Measurements from ENCODE around the gene SENP2. TPM values are rescaled to one million over a fixed set of nuclear protein-coding genes. Genes with fewer than 3 reads are reported as not detected.
"Not testable (repeated sequence)": the region's sequence is repeated elsewhere in the genome, so short reads cannot be mapped to it uniquely, and the experiment has no call there.

The SENP2 gene
- polyA plus RNA-seq, 3 donors from 2014 or later: 11.8 to 15.0 (median 13.1) TPM

DNA sequence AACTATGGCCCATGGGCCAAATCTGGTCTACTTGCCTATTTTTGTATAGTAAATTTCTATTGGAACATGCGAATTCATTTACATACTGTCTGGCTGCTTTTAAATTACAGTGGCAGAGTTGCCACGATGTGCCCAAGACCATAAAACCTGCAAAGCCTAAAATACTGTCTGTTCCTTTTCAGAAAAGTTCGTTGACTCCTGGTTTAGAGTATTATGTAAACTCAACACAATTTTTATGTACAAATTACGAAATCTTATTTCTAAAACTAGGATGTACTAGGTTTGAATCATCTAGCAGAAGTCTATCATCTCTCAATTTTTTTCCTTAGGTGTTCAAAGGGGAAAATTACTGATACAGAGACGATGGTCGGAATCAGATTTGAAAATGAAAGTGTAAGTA is 26.9 kb downstream of the SENP2 start:
- Mint-ChIP-seq H3K9me3 (no peaks in the 10 kb centered on the region), H3K4me1 (peaks cover 11 to 12% of the 10 kb centered on the region in 2 donors), H3K36me3 (peaks cover 23 to 52% (median 43%) of the 10 kb centered on the region in 3 donors), H3K4me3 (peak overlapping the region in 4 of 5 donors; percentile 21 to 50 (median 30)), H3K27me3 (ENCODE audit: low read depth in 3 of 3) (no peaks in the 10 kb centered on the region), H3K27ac (peak overlapping the region in 5 of 6 donors; percentile 34 to 63 (median 49))
- DNase-seq: no peak

DNA sequence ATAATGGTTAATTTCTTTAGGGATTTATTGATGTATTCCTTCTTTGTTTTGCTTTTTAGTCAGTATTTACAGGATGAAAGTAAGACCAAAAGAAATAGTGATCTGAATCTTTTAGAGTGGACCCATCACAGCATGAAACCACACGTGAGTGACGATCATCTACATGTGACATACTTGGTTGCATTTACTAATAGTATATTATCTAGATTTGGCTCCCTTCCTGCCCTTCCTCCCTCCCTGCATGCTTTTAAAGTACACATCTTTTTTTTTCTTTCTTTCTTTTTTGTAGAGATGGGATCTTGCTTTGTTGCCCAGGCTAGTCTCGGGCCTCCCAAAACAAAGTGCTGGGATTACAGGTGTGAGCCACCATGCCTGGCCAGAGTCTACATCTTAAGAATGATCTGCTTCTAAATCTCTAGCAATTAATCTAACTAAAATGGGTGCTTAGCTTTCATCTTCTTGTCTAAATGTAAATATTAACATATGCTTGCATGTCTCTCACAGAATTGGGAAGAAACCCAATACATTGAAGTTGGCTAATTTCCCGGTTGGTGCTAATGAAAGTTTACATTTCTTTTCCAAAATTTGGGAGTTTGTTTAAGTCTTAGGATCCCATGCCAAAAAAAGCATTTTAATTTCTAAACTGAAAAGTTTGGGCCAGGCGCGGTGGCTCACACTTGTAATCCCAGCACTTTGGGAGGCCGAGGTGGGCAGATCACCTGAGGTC is 38.0 kb downstream of the SENP2 start:
- no peaks in the 10 kb centered on the region for H3K9me3 Mint-ChIP-seq
- peak overlapping the region in 1 of 6 donors; percentile 50 for H3K27ac Mint-ChIP-seq
- peaks cover 12 to 33% (median 13%) of the 10 kb centered on the region in 3 donors for H3K36me3 Mint-ChIP-seq
- no peak for DNase-seq
- no peaks in the 10 kb centered on the region for H3K4me1 Mint-ChIP-seq
- H3K4me3 Mint-ChIP-seq: no peak overlapping the region
- H3K27me3 Mint-ChIP-seq (ENCODE audit: low read depth in 3 of 3): peaks cover 0 to 2% (median 0%) of the 10 kb centered on the region in 3 donors

DNA sequence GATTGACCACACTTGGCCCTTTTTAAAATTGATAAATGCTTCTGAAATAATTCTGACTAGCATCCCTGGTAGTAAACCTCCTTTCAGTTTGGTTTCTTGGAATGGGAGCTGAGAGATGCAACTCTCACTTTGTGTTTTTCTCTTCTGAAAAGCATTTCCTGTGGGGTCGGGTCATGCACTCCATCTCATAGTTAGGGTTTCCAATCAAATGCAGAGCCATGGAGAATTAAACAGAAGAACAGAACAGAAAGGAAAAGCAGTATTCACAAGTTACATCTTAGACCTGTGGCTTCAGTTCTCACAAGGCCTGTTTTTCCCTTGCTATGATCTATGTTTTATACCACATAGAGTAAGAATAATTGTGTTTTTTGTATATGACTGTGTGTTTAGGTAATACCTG is 39.7 kb downstream of the SENP2 start:
- Mint-ChIP-seq H3K4me1 (no peaks in the 10 kb centered on the region), H3K27ac (no peak overlapping the region)

DNA sequence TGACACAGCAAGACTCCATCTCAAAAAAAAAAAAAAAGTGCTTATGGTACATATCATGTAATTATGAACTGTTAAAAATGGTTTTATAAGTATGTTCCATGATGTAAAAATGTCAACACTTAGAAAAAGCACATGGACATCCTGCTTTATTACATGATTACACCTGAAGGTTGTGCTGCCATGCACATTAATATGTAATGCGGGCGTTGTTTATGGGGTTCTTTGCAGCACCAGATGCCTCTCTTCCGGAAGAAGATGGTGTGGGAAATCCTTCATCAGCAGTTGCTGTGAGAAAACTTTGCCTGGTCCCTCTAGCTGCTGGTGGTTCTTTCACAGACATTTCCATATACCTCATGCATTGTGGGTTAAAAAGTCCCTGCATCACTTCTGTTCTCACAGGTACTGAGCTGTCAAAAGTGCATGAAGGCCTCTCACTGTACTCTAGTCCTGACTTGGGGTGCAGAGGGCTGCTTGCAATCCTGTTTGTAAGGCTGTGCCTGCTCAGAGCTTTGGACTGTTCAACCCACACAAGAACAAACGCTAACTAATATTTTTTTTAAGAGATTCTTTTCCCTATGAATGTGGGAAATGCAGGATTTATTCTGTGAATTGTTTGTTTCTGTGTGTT is 43.6 kb downstream of the SENP2 start:
- Mint-ChIP-seq H3K4me1 (no peaks in the 10 kb centered on the region), H3K9me3 (no peaks in the 10 kb centered on the region)

More for the DNA sequence above, 39.7 kb downstream of the SENP2 start:
- no peak overlapping the region for H3K4me3 Mint-ChIP-seq
- H3K27me3 Mint-ChIP-seq (ENCODE audit: low read depth in 3 of 3): peaks cover 0 to 4% (median 2%) of the 10 kb centered on the region in 3 donors
- H3K9me3 Mint-ChIP-seq: no peaks in the 10 kb centered on the region
- no peak for DNase-seq
- H3K36me3 Mint-ChIP-seq: peaks cover 9 to 42% (median 10%) of the 10 kb centered on the region in 3 donors

DNA sequence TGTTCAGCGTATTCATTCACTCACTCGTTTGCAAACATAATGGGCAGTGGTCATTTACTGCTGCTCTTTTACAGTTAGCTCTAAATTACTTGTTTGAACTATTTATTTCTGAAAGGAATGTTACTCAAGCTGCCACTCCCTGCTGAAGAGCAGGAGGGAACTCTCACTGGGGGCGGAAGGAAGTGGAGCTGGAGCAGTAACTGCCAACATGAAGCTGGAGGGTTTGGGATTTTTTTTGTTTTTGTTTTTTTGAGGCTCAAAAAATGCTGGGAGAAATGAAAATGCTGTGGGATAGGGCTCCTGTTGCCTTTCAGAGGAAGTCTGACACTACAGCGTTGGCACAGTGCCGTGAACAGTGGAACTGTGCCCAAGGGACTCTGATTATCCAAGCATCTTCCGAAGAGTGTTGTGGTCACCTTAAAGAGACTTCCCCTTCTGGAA is 44.1 kb downstream of the SENP2 start:
- H3K27me3 Mint-ChIP-seq (ENCODE audit: low read depth in 3 of 3): peaks cover 1 to 4% (median 2%) of the 10 kb centered on the region in 3 donors
- no peaks in the 10 kb centered on the region for H3K9me3 Mint-ChIP-seq
- no peak for DNase-seq
- peaks cover 0 to 33% (median 3%) of the 10 kb centered on the region in 3 donors for H3K36me3 Mint-ChIP-seq
- H3K4me3 Mint-ChIP-seq: no peak overlapping the region
- peak overlapping the region in 1 of 6 donors; percentile 9 for H3K27ac Mint-ChIP-seq
- H3K4me1 Mint-ChIP-seq: no peaks in the 10 kb centered on the region

More for the DNA sequence above, 43.6 kb downstream of the SENP2 start:
- DNase-seq: no peak
- Mint-ChIP-seq H3K27ac (peak overlapping the region in 1 of 6 donors; percentile 40), H3K36me3 (peaks cover 0 to 33% (median 3%) of the 10 kb centered on the region in 3 donors), H3K4me3 (no peak overlapping the region), H3K27me3 (ENCODE audit: low read depth in 3 of 3) (peaks cover 1 to 4% (median 2%) of the 10 kb centered on the region in 3 donors)

DNA sequence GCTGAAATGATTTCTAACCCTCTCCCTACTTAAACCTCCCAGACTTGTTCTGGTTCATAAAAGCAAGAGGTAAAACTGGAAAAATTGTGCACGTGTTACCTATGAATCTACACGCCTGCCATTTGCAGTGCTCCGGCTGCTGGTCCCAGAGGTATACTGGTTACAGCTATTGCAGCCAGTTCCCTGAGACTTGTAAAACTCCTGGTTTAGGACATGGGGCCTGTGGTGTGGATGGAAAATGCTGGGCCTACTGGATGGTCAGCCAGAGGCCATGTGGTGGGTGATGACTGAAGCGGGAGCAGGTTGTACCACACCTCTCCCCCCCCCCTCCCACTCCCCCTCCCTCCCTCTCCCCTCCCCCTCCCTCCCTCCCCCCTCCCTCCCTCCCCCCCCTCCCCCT is 45.0 kb downstream of the SENP2 start:
- Mint-ChIP-seq H3K36me3 (peaks cover 0 to 29% (median 3%) of the 10 kb centered on the region in 3 donors), H3K9me3 (no peaks in the 10 kb centered on the region), H3K4me3 (no peak overlapping the region), H3K4me1 (no peaks in the 10 kb centered on the region), H3K27ac (peak overlapping the region in 2 of 6 donors; percentile 2 to 22), H3K27me3 (ENCODE audit: low read depth in 3 of 3) (peaks cover 1 to 4% (median 2%) of the 10 kb centered on the region in 3 donors)
- no peak for DNase-seq

DNA sequence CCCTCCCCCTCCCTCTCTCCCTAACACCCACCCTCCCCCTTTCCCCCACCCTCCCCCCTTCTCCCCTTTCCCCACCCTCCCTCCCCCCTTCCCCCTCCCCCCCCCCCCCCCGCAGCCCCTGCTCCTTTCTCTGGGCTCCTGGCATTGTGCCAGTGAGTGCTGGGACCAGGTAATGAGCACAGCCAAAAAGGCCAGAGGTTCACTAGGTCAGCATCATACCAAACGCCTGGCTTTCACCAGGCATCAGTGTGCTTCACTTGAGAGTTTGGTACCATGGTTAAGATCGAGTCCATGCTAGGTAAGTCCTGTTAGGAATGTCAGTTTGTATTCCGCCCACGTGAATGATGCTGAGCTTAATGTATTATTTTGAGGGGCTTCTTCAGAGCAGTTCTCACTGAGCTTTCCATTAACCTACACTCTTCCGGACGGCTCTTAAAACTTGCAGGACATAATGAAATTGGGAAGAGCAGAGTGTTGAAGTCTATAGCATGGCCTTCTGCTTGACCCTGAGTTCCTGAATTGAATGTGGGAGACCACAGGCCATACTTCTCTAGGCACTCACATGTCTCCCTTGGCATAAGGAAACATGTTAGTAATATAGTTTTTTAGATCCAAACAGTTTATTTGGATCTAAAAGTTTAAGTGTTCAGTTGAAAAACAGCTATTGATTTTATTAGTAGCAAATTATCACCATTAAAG is 45.6 kb downstream of the SENP2 start:
- Mint-ChIP-seq H3K4me1 (no peaks in the 10 kb centered on the region), H3K27me3 (ENCODE audit: low read depth in 3 of 3) (peaks cover 1 to 4% (median 3%) of the 10 kb centered on the region in 3 donors), H3K27ac (no peak overlapping the region), H3K9me3 (no peaks in the 10 kb centered on the region), H3K4me3 (no peak overlapping the region), H3K36me3 (peaks cover 0 to 27% (median 3%) of the 10 kb centered on the region in 3 donors)
- DNase-seq: no peak

DNA sequence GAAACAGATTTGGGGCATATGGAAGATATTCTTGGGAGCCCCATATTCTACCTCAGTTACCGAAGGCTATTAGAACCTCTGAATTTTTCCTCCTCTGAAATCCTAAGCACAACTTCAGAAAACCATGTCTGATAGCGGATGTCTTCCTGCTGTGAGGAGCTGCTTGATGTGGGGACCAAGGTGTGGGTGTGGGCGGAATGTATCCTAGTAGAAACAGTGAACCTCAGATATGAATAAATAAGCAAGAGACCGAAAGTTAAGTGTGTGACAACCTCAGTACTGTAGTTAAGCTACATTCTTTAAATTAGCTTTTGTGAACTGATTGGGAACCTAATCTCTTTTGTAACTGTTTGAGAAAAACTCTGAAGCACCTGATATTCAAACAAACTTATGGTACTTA is 46.9 kb downstream of the SENP2 start:
- Mint-ChIP-seq H3K9me3 (no peaks in the 10 kb centered on the region), H3K4me1 (no peaks in the 10 kb centered on the region), H3K27me3 (ENCODE audit: low read depth in 3 of 3) (peaks cover 1 to 6% (median 5%) of the 10 kb centered on the region in 3 donors), H3K27ac (peak overlapping the region in 1 of 6 donors; percentile 31), H3K36me3 (peaks cover 0 to 22% (median 0%) of the 10 kb centered on the region in 3 donors), H3K4me3 (no peak overlapping the region)
- no peak for DNase-seq

DNA sequence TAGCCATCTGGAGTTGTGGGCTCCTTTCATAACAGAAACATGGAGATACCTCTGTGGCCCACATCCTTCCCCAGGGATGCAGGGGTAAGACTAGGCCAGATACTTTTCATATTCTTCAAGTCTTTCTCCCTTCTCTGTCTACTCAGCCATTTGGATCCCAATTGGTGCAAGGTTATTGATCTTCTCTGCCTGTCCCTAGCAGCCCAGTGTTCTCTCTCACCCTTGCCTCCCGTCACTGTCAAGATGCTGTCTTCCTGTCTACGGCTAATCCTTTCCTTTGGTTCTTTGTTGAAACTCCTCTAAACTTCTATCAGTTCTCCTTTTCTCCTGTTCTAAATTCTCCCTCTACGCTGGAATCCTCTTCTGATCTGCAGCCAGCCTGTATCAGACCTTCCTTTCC is 51.3 kb downstream of the SENP2 start:
- Mint-ChIP-seq H3K4me3 (no peak overlapping the region), H3K9me3 (no peaks in the 10 kb centered on the region), H3K27ac (no peak overlapping the region), H3K27me3 (ENCODE audit: low read depth in 3 of 3) (peaks cover 0 to 10% (median 1%) of the 10 kb centered on the region in 3 donors), H3K4me1 (no peaks in the 10 kb centered on the region), H3K36me3 (no peaks in the 10 kb centered on the region)
- DNase-seq: no peak

DNA sequence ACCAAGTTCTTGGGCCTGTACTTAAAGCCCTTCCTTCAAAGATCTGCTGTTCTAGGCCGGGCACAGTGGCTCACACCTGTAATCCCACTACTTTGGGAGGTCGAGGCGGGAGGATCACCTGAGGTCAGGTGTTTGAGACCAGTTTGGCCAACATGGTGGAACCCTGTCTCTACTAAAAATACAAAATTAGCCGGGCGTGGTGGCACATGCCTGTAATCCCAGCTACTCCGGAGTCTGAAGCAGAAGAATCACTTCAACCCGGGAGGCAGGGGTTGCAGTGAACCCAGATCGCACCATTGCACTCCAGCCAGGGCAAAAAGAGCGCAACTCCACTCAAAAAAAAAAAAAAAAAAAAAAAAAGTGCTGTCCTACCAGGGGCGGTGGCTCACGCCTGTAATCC is 52.6 kb downstream of the SENP2 start:
- peaks cover 0 to 10% (median 1%) of the 10 kb centered on the region in 3 donors for H3K27me3 Mint-ChIP-seq (ENCODE audit: low read depth in 3 of 3)
- H3K9me3 Mint-ChIP-seq, H3K4me1 Mint-ChIP-seq, H3K27ac Mint-ChIP-seq, DNase-seq, H3K4me3 Mint-ChIP-seq, H3K36me3 Mint-ChIP-seq: not testable (repeated sequence)

DNA sequence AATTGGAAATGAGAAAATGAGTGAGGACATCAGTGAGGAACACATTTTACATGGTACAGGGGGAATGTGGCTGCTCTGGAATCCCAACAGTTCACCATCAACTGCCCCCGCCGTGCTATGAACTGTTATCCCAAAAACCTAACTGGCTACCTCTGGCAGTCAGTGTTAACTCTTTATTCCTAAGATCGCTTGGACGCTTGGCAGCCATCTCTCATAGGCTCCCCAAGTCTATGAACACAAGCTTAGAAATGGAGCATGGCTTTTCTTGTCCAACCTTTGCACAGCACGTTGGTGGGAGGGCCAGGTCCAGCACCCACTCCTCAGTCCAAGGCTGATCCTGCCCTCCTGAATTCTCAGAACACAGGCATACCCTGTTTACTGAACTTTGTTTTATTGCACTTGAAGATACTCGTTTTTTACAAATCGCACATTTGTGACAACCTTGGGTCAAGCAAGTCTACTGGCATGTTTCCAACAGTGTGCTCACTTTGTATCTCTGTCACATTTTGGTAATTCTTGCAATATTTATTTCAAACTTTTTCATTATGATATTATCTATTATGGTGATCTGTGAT is 53.6 kb downstream of the SENP2 start:
- no peaks in the 10 kb centered on the region for H3K36me3 Mint-ChIP-seq
- H3K27me3 Mint-ChIP-seq (ENCODE audit: low read depth in 3 of 3): peaks cover 0 to 10% (median 1%) of the 10 kb centered on the region in 3 donors
- H3K27ac Mint-ChIP-seq: no peak overlapping the region
- DNase-seq: no peak
- no peaks in the 10 kb centered on the region for H3K9me3 Mint-ChIP-seq
- no peak overlapping the region for H3K4me3 Mint-ChIP-seq
- no peaks in the 10 kb centered on the region for H3K4me1 Mint-ChIP-seq

DNA sequence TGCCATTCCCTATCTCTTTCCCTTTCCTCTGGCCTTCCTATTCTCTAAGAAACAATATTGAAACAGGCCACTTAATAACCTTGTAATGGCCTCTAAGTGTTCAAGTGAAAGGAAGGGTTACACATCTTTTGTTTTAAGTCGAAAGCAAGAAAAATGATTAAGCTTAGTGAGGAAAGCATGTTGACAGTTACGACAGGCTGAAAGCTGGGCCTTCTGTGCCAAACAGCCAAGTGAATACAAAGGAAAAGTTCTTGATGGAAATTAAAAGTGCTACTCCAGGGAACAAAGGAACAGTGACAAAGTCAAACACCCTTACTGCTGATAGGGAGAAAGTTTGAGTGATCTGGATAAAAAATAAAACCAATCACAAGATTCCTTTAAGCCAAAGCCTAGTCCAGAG is 54.2 kb downstream of the SENP2 start:
- Mint-ChIP-seq H3K27ac (no peak overlapping the region), H3K9me3 (no peaks in the 10 kb centered on the region), H3K4me1 (no peaks in the 10 kb centered on the region), H3K36me3 (no peaks in the 10 kb centered on the region), H3K27me3 (ENCODE audit: low read depth in 3 of 3) (peaks cover 0 to 10% (median 1%) of the 10 kb centered on the region in 3 donors), H3K4me3 (no peak overlapping the region)
- no peak for DNase-seq

DNA sequence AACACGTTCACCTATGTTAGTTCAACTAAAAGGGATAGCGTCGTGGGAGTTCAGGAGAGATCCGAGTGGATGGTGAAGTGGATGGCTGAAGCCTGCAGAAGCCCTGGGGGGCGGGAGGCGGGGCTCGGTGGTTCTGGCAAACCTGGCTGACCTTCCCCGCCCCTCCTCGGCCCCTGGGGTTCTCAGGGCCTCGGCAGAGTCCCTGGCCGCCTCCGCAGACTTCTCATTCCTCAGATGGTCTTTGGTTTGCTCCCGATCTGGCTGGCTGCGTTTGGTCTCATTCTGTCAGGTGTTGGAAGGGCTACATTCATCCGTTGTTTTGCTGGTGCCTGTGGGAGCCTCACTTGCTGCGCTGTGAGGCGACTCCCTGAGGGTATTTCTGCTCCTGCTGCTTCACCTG is 59.1 kb downstream of the SENP2 start:
- H3K27ac Mint-ChIP-seq; H3K4me1 Mint-ChIP-seq; H3K36me3 Mint-ChIP-seq; H3K9me3 Mint-ChIP-seq; DNase-seq; H3K27me3 Mint-ChIP-seq (ENCODE audit: low read depth in 3 of 3); H3K4me3 Mint-ChIP-seq: not testable (repeated sequence)
